HG03097 (cell line): ENCODE results near the gene CDNF.
"Not testable (repeated sequence)": the region's sequence is repeated elsewhere in the genome, so short reads cannot be mapped to it uniquely, and the experiment has no call there.

Experiments used
- ATAC-seq: cut with Tn5 transposase; IDR thresholded peaks from one replicate; pipeline ENCODE4 v1.9.1; 2021; ENCODE audit not compliant: unreplicated experiment, low FRiP score

CDNF gene

GRCh38 chr10:14837757-14838581 lies at the start of gene CDNF, which contains the start of the genes HSPA14 and MSANTD7:
Gene CDNF (minus strand): TSS chr10:14838037. CDS start chr10:14837946, 91 bp downstream.
Gene HSPA14 (plus strand): TSS chr10:14838306. CDS start chr10:14838403, 97 bp downstream.
Gene MSANTD7 (plus strand): TSS chr10:14838306. CDS start chr10:14842285, 3,979 bp downstream.
- ATAC-seq, result peak; percentile 98

DNA sequence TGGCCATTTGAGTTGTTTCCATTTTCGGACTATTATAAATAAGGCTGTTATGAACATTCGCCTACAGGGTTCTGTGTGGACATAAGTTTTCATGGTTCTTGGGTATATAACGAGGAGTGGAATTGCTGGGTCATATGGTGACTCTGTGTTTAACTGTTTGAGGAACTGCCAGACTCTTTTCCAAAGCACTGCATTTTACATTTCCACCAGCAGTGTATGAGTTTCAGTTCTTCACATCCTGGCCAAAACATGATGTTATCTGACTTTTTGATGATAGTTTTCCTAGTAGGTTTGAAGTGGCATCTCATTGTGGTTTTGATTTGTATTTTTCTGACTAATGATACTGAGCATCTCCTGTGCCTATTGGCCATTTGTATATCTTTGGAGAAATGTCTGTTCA lies 46.2 kb upstream of the CDNF start:
- ATAC-seq, result no peak

DNA sequence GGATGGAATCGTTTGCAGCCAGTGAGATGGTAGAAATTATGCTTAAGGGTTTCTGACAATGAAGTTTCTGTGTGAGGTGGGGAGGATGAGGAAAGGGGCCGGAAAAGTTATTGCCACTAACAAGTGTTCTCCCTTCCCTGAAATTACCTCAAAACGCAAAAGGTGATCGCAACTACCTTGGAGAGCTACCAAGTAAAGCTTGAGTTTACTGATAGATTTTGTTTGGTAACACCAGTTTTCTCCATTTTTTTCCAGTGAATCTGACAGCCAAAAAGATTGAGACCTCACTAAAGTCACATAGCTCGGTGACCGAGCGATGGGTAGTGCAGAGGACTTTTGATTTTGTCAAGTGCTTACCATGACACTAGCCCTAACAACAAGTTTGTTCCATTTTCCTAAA lies 42.4 kb upstream of the CDNF start:
- ATAC-seq, result no peak

GRCh38 chr10:14879928-14880193 lies 42.0 kb upstream of the CDNF start:
- no peak for ATAC-seq

- peak; percentile 17 for ATAC-seq
These were observed 41.5 kb upstream of the CDNF start for GRCh38 chr10:14879124-14879927.

GRCh38 chr10:14878266-14879123 lies 40.7 kb upstream of the CDNF start, which contains the start of gene SUV39H2:
Gene SUV39H2 (plus strand): TSS chr10:14878866. CDS start chr10:14878889, 23 bp downstream.
- peak; percentile 90 for ATAC-seq

DNA sequence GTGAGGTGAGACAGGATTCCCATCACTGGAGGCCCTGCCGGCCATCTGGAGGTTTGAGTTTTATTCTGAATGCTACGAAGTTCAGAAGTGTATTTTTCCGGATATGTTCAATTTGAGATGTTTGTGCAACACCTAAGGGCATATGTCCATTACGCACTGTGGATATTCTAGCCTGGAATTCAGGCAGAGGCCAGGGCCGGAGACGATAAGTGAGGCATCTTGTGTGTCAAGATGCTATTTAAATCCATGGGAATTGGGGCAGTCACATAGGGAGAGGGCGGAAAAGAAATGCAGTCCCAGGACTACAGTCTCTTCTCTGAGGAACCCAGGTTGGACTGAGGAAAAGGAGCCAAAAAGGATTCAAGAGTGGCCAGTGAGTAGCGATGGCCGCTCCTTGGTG lies 38.9 kb upstream of the CDNF start:
- ATAC-seq, result no peak

- no peak for ATAC-seq
These were observed 38.1 kb upstream of the CDNF start for GRCh38 chr10:14875941-14876340.

GRCh38 chr10:14873090-14873760 lies 35.4 kb upstream of the CDNF start:
- ATAC-seq, result no peak

- ATAC-seq, result not testable (repeated sequence)
These were observed 27.0 kb upstream of the CDNF start for GRCh38 chr10:14864871-14865270.

GRCh38 chr10:14864466-14864865 lies 26.6 kb upstream of the CDNF start:
- not testable (repeated sequence) for ATAC-seq

- no peak for ATAC-seq
These were observed 23.0 kb upstream of the CDNF start for GRCh38 chr10:14860791-14861190.

GRCh38 chr10:14859775-14860174 lies 21.9 kb upstream of the CDNF start:
- ATAC-seq, result no peak

- ATAC-seq, result no peak
These were observed 21.2 kb upstream of the CDNF start for GRCh38 chr10:14859043-14859442.

DNA sequence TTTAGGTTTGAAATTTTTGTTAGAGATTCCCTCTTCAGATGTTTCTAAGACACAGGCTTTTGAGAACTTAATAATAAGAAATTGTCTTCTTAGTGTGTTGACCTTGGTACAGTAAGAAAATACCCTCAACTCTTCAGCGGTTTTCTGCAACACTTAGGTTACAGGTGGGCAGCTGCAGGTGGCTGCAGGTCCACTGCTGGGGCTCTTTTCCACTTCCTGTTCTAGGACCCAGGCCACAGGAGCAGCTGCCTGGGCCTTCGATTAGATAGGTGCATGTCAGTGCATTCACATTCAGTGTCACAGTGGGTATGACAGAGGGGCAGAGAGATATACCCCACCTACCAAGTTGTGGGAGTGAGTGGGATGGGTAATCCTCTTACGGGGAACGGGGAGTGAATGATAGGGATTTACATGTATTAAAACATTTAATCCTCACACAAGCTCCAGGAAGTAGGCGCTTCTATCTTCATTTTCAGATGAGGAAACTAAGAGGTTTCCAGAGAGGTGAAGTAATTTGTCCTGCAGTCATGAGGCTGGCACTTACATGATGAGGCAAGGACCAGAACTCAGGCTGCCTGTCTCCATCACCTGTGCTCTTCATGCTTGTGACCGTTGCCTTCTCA lies 20.6 kb upstream of the CDNF start:
- ATAC-seq, result no peak

GRCh38 chr10:14855453-14855852 lies 17.6 kb upstream of the CDNF start:
- no peak for ATAC-seq

DNA sequence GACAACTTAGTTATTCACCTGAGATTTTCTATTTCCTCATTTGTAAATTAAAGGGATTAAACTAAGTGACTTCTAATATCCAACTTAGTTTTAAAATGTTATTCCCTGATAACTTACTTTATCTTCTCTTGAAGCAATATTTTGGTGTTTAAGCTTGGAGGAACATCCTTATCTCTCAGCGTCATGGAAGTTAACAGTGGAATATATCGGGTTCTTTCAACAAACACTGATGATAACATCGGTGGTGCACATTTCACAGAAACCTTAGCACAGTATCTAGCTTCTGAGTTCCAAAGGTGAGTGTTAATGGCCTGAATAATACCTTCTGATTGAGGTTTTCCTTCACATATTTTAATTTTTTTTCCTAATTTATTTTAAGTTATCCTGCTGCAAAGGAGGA lies 14.4 kb upstream of the CDNF start:
- ATAC-seq, result no peak

DNA sequence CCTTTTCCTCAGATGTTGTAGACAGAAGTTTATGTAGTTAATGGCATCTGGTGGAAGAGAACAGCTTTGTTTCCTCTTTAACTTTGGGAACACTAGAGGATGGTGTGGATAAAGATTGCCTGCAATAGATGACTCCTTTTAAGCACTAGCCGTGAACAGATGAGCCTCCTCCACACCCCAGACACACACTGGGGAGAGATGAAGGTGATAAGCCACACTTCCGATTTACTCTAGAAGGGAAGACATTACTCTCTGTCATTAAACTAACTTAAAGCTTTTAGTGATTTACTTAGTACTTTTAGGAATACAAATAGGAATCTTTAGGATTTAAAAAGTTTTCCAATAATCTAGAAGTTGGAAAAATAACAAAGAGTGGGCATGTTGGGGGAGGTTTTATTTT lies 7.1 kb upstream of the CDNF start:
- ATAC-seq, result no peak

- no peak for ATAC-seq
These were observed 5.6 kb upstream of the CDNF start for GRCh38 chr10:14843327-14843988.
